WERI-Rb-1 (cell line): ENCODE data around the gene PIAS1.
"Not testable (repeated sequence)": the region's sequence is repeated elsewhere in the genome, so short reads cannot be mapped to it uniquely, and the experiment has no call there.

Experiments used
- DNase-seq: peaks from one replicate; pipeline ENCODE4 v3.0.0-alpha.2; 2020
- H3K27ac ChIP-seq: fragments of 250-450 bp; sonication (Bioruptor Pico); 2 replicates; pipeline ENCODE4 v1.5.1; 2020; ENCODE audit warnings: mild to moderate bottlenecking, moderate library complexity
- H3K27me3 ChIP-seq: fragments of 250-450 bp; sonication (Bioruptor Pico); 2 replicates; pipeline ENCODE4 v1.5.1; 2021; ENCODE audit warnings: mild to moderate bottlenecking, low read depth, moderate library complexity; ENCODE audit not compliant: insufficient read depth, severe bottlenecking
- H3K36me3 ChIP-seq: fragments of 250-450 bp; sonication (Bioruptor Pico); 2 replicates; pipeline ENCODE4 v1.5.1; 2020; ENCODE audit warnings: mild to moderate bottlenecking, moderate library complexity
- H3K4me3 ChIP-seq: 2 replicates; pipeline ENCODE4 v1.5.1; 2011; ENCODE audit warnings: low read depth, mild to moderate bottlenecking, control low read depth, low read length
- H3K9me3 ChIP-seq: fragments of 250-450 bp; sonication (Bioruptor Pico); 2 replicates; pipeline ENCODE4 v1.5.1; 2021; ENCODE audit warnings: mild to moderate bottlenecking, moderate library complexity; ENCODE audit not compliant: severe bottlenecking
- CTCF ChIP-seq: IDR thresholded peaks from 2 replicates; pipeline ENCODE4 v1.5.1; 2011; ENCODE audit warnings: low read depth, mild to moderate bottlenecking, control low read depth, inconsistent platforms, low read length

PIAS1 gene

GRCh38 chr15:68053701-68054627, at the start of gene PIAS1:
Gene PIAS1 (plus strand): TSS chr15:68054315. CDS start chr15:68054327, 12 bp downstream.
- peak within 1 kb of the TSS; percentile 72 for H3K4me3 ChIP-seq
- H3K27ac ChIP-seq, result peak within 1 kb of the TSS; percentile 96
- no peaks in the 10 kb centered on the region for H3K9me3 ChIP-seq
- no peaks in the 10 kb centered on the region for H3K27me3 ChIP-seq
- peak; percentile 96 for DNase-seq
- no peak for TF ChIP-seq CTCF
- H3K36me3 ChIP-seq, result no peaks in the 10 kb centered on the region

DNA sequence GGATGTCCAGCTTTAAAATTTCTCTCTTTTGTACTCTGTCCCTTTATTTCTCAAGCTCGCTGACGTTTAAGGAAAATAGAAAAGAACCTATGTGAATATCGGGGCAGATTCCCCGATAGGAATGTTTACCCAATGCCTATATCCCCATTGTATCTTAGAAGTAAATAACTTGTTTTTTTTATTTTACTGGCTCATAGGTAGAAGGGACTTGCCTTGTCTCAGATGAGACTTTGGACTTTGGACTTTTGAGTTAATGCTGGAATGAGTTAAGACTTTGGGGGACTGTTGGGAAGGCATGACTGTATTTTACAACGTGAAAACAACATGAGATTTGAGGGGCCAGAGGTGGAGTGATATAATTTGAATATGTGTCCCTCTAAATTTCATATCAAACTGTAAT, 46.5 kb upstream of the PIAS1 start:
- not testable (repeated sequence) for DNase-seq, H3K4me3 ChIP-seq, H3K27me3 ChIP-seq, H3K36me3 ChIP-seq, H3K9me3 ChIP-seq, H3K27ac ChIP-seq

DNA sequence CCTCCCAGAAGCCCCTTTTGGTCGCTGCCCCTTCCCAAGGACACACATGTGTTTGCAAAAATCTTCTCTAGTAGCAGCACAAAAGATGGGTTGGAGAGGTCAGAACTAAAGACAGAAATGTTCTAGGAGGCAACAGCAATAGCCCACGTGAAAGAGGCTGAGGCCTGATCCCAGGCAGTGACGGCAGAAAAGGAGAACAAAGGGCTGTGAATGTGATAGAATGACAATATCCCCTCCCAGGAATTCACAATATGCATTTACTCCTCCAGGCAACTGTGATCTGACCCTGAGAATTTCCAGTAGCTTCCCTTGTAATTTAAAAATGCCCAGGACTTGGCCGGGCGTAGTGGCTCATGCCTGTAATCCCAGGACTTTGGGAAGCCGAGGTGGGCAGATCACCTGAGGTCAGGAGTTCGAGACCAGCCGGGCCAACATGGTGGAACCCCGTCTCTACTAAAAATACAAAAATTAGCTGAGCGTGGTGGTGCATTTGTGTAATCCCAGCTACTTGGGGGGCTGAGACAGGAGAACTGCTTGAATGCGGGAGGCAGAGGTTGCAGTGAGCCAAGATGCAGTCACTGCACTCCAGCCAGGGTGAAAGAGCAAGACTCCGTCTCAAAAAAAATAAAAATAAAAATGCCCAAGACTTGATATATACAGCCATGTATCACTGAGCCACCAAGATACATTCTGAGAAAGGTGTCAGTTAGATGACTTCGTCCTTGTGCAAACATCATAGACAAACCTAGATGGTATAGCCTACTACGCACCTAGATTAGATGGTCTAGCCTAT, 43.6 kb upstream of the PIAS1 start:
- no peak for TF ChIP-seq CTCF
- Histone ChIP-seq H3K9me3 (peaks cover 4% of the 10 kb centered on the region), H3K27me3 (no peaks in the 10 kb centered on the region), H3K4me3 (no peak overlapping the region), H3K27ac (no peak overlapping the region), H3K36me3 (no peaks in the 10 kb centered on the region)
- DNase-seq, result no peak

DNA sequence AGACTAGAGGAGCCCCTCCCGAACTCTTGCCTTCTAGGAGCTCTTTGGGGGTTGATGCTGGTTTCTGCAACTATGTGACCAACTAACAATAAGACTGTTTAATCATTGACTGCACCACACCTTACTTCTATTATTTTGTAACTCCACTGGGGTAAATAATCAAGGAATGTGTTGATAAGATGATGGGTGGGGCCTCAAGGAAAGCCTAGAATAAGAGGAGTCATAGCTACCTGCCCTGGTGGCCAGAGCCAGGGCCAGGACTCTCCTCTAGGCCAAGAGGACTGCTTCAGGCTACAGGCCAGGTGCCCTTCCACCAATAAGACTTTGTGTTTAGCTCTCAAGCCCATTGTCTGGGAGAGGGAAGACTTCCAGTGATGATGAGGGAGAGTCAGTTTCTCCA, 41.2 kb upstream of the PIAS1 start:
- no peak for TF ChIP-seq CTCF
- no peaks in the 10 kb centered on the region for H3K36me3 ChIP-seq
- no peak for DNase-seq
- peaks cover 4% of the 10 kb centered on the region for H3K9me3 ChIP-seq
- H3K4me3 ChIP-seq, result no peak overlapping the region
- H3K27ac ChIP-seq, result no peak overlapping the region
- no peaks in the 10 kb centered on the region for H3K27me3 ChIP-seq

DNA sequence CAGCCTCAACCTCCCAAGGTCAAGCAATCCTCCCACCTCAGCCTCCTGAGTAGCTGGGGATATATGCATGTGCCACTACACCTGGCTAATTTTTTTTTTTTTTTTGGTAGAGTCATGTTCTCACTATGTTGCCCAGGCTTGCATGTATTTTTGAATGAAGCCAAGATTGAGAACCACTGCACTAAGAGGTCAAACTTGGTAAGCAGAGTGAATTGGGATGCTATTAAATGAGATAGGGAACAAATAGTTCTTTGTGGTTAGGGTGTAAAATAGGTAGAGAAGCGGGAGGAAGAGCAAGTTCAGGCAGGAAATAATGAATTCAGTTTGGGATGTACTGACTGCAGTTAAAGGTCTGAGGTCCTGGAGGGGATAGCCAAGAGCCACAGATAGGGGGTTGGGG, 39.9 kb upstream of the PIAS1 start:
- Histone ChIP-seq H3K36me3 (no peaks in the 10 kb centered on the region), H3K27me3 (no peaks in the 10 kb centered on the region), H3K4me3 (no peak overlapping the region), H3K9me3 (no peaks in the 10 kb centered on the region), H3K27ac (no peak overlapping the region)
- no peak for DNase-seq
- TF ChIP-seq CTCF, result no peak

DNA sequence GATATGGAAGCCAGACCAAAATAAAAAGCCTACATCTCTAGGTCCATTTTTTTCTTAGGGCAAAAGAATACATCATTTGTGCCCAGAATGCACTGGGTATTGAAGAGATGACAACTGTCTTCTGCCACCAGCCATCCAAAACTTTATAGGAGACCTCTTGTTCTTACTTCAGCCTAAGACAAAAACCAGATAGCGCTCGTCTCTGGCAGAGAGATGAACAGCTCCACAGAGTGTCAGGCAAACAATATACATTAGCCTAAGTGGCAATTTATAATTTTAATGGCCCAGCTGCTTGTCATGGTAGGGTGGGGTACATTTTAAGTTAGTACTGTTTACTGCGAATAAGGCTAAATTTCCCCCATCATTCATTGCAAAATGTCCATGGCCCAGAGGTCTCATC, 38.9 kb upstream of the PIAS1 start:
- Histone ChIP-seq H3K4me3 (no peak overlapping the region), H3K9me3 (no peaks in the 10 kb centered on the region), H3K27ac (no peak overlapping the region), H3K27me3 (no peaks in the 10 kb centered on the region), H3K36me3 (no peaks in the 10 kb centered on the region)
- DNase-seq, result no peak
- TF ChIP-seq CTCF, result no peak
